Effector CD8-positive, alpha-beta T cell (primary cell): Measurements from ENCODE around the gene BCHE.

Experiments used
- DNase-seq: peaks from one replicate; lab custom pipeline; 2025; lab: John Stamatoyannopoulos, UW
- total RNA-seq, 4 experiments: gene quantifications; one replicate each; lab custom pipeline; 2026; lab: John Stamatoyannopoulos, UW

BCHE gene
- total RNA-seq = 0 reads per million in 4 experiments

DNA sequence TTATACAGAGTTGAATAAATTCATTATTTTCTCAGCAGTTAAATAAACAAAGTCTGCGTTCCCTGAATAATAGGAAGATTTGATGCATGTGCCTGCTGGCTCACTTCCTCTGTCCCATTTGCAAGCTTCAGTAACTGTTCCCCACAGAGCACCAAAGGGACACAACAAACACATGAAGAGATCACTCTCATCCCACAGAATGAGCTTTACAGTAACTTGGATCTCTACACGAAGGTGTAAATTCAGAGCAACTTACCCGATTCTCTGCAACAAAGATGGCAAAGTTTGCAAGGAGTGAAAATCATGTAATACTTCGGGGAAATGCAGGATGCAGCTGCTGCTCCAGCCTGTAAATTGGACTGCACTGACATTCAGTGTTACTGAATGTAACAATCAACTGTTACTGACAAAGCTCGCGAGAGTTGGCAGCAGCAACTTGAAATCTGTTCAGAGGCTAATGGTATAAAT is at the start of gene BCHE:
TSS of gene BCHE (minus strand) at position 366 of the 468 bp plus-strand sequence. CDS start 6,390 bp downstream, outside the sequence.
- DNase-seq = no peak

DNA sequence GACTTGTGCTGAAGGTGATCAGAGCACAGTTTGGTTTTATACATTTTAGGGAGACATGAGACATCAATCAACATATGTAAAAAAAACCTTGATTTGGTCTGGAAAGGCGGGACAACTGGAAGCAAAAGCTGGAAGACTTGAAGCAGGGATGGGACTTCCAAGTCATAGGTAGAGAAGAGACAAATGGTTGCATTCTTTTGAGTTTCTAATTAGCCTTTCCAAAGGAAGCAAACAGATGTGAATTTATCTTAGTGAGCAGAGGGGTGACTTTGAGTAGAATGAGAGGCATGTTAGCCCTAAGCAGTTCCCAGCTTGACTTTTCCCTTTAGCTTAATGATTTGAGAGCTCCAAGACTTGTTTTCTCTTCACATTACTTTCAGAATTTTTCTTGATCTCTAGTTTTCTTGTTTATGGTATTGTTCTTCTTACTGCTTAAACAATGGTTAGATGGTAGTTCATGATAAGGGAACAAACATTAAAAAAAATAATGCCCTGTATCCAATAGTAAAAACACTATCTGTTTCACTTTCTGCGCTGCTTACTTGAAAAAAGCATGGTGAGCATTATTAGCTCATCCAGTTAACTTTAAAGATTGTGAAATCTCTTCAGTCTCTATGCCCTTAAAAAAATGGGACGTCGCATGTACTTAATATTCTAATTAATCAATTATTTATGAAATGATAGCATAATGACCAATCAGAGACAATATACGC is 48.5 kb upstream of the BCHE start:
- DNase-seq = no peak

DNA sequence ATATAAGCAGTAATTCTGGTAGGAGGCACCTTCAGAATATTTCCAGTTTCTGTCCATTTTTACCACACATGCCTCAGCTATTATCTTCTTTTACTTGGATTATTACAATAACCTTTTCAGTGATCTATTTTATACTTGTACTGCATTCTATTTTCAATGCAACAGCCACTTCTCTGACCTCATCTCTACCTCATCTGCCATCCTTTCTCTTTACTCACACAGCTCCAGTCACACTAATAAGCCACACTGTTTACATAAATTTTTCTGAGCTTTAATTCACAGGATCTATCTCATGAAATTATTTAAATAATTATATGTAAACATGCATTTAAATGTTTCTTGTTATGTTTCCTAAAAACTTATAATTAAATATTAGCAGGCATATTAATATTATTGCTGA is 47.3 kb upstream of the BCHE start:
- DNase-seq = no peak

DNA sequence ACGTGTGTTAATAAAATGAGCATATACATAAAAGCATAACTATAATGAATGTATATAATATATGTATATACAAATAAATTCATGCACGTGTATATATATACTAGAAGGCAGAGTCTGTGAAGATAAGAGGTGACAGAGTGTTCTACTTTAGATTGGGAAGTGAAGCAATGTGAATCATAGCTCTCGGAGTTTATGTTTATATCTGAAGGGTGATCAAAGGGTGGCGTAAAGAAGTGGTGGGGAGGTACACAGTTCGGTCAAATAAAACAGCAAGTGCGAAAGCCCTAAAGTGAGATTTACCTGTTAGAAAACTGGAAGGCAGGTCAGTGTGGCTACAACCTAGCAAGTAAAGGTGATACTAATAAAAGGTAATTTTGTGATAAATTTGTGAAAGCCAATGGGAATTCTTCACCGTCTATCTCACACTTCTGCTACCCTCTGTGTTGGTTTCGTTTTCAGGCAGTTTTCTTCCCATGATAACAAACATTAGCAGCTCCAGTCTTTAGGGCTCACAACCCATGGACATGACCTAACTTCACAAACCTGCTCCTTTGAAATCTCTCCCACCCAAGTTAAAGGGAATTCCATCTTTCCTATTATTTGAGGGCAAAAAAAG is 46.7 kb upstream of the BCHE start:
- no peak for DNase-seq

DNA sequence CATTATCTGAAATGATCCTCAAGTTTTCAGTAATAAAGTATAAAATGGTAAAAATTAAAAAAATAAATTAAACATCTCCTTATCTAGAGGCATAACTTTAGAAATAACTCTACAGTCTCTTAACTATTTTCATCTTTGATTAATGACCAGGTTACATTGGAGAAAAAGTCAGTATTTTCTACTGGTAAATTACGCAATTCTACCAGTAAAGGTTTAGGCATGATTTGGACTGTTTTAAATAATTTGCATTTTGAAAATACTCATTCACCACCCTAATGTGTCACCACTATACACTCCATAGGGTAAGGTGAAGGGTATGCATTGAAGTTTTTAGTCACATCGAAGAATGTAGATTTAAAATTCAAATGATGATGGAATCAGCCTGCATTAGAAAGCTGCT is 45.9 kb upstream of the BCHE start:
- no peak for DNase-seq

DNA sequence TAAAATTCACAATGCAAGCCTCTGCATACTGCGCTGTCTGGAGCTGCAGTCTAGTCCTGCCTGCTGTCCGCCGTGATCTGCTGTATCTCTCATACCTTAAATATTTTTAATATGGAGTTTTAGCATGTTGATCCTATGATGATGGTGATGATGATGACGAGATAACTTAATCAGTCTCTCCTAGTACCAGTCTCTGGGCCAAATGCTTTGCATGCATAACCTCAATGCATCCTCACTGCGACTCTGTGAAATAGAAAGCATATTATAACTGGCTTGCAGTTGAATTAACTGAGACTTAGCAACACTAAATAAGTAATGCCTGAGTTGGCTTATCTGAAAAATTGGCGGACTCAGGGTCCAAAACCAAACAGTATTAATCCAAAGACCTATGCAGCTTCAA is 38.4 kb upstream of the BCHE start:
- no peak for DNase-seq

DNA sequence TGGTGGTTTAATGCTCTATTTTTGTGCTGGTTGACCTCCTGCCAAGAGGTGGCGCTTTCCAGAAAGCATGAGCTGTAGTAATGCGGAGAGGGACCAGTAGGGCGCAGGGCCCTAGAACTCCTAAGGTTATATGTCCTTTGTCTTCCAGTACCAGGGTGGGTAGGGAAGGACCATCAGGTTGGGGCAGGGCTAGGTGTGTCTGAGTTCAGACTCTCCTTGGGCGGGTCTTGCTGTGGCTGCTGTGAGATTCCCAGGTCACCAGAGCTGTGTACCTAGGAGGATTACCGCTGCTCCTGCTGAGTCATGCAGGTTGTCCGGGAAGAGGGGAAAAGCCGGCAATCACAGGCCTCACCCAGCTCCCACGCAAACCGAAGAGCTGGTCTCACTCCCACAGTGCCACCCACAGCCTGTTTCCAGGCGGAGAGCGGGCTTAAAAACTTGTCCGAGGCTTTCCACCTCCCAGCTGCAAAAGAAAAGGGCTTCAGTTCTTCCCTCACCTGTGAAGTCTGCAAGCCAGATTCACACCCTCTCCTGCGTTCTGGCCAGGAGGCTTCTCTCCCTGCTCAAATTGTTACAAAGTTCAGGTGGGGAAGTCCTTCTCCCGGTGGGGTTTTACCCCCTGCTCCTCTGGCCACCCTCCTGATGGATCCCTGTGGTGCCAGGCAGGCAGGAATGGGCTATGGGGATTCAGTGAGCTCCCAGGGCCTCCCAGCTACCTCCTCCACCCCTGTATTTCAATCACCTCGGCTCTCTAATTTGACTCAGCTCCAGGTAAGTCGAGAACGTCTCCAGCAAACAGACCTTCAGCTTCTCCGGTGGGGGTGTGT is 37.7 kb upstream of the BCHE start:
- no peak for DNase-seq

DNA sequence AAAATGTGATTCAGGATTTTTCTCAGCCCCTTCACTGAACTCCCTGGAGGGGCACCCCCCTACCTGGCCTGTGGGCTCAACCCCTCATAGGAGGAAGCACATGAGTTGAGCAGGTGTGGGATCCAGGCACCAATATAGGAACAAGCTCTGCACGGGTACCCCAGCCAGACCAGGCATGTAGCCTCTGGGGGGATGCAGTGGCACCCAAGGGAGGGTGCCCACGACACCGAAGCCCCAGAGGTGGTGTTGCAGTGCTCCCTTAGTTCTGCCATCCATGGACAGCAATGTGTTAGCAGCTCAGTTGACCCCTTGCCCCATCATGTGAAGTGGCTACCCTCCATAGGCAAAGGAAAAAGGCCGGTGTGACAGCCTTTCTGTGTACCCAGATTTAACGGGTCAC is 30.9 kb upstream of the BCHE start:
- no peak for DNase-seq

DNA sequence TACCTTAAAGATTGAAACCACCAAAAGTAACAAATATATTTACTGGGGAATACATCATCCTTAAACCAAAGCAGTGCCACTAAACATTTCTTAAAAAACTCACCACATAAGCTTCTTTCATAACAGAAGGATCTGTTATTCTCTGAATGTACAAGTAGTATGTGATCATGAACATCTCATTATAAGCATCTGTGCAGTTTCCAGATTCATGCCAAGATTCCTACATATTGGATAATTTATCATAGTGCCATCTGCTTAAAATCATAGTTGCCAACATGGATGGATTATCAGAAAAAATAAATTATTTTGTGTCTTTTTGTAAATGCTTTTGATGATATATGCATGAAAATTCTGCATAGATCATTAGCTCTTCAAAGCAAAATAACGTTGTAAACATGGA is 21.8 kb upstream of the BCHE start:
- DNase-seq = no peak

DNA sequence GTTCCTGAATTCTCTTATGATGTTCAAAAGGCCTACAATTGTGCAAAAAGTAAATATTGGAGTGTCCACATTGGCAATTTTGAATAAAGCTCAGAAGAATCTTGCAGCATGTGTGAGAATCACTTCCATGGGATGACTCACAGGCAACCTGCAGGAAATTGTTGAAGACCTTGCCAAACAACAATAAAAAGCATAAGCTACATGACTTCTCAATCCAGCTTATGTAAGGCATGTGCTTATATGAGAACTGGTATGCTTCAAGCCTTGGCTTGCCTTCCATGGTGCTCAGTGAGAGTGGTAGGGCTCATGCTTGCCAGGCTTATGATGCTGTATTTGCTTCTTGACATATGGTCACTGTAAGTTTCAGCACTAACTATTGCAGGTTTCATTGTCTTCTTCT is 18.4 kb upstream of the BCHE start:
- DNase-seq = no peak

DNA sequence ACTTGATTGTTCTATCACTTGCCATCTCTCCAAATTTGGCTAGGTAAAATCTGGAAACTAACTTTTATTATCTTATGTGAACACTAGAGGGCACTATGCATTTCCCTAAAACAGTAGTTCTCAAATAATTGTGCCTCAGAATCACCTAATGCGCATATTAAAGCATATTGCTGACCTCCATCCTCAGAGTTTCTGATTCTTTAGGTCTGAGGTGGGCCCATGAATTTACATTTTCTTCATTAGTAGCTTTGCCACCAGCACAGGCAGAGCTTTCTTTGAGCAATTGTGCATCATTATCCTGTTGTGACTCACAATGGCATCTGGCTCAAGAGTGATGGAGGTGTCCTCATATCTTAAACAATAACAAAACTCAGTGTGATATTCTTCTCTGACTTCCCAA is 17.5 kb upstream of the BCHE start:
- no peak for DNase-seq

DNA sequence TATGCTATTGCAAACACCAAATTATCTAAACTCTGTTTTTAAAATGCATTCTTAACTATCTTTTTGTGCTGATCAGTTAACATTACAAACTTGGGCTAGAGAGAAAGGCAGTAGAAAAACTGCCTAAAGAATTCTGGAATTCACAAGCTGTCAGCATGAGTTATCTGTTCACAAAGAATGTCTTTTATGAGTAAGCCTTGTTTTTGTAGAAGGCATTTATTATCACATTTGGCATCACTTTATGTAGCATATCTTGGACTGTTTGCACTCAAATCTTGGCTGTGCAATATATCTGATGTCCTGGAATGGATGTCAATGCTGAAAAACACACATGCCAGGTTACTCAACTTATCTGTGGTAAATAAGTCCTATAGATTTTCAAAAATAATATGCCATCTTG is 15.5 kb upstream of the BCHE start:
- DNase-seq = no peak

DNA sequence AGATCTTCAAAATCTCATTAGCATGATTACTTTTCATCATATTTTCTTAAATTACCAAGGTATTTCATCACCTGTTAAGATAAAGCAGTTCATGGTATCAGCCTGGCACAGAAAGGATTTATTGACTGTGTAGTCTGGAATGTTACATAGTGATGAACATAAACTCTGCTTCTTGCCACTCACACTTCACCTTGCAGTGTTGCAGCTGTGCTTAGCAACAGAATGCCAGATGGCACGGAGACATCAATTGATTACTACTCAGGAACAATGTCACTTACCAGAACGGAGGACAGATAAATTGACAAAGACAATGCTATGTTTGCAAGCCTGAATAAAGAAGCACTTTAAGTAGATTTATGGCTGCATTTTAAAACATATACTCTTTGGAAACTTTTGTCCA is 15.0 kb upstream of the BCHE start:
- DNase-seq = no peak

DNA sequence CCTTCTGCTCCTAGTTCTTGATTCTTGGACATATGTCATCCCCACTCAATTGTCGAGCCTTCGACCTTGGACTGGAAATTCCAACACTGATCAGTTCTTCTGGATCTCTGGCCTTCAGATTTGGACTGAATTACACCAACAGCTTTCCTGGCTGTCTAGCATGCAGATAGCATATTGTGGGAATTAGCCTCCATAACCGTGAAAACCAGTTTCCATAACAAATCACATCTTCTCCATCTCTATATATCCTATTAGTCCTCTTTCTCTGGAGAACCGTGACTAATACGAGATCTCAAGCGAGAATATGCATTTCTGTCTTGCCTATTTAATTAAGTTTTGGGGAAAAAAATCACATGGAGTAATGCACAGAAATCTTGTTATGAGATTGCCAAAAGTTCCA is 8.8 kb upstream of the BCHE start:
- no peak for DNase-seq

DNA sequence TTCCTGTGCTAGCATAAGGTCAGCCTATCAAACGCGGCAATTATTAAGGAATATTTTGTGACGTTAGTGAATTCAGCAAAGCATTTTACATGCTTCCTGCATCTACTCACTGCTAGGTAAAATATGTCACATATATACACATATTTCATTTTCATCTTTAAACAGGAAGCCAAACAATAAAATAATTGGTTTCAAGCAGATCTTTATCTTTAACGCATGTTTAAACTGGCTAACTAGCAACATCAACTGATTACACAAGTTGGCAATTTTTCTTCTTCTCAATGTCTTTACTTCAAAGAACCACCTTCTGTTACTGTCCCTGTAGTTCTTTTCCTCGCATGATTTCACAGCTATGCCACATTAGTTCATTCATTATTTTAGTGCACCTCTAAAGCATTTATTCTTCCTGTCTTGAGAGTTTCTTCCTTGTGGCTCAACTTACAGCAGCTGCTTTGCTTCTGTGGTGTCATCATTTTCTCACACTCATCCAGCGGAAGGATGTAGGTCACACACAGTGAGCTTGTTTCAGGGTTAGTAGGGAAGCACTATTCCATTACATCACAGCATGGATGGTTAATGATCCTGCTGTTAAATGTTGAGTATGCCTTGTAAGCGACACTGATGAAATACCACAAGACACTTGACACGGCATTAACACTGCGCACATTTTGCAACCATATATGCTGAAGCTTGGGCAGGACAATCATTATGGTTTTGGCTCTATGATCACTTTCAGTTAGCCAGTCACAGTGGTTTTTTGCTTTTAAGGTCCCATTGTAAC is 2.3 kb upstream of the BCHE start:
- DNase-seq = no peak

DNA sequence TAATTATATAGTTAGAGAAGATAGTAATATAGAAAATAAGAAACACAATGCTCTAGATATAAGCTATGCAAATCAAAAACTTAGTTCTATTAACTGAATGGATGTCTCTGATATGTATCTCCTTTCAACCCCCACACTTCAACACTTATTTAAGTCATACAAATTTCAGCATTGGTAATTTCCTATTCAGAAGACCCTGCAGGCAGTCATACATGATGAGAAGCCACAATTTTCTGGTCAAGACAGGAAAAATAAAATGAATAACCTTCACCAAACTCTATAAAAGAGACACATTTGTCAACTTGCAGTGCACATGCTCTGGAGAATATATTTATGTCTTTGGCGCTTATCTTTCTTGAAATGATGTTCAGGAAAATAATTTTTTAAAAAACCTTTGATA is 578 bp upstream of the BCHE start:
- DNase-seq = no peak

DNA sequence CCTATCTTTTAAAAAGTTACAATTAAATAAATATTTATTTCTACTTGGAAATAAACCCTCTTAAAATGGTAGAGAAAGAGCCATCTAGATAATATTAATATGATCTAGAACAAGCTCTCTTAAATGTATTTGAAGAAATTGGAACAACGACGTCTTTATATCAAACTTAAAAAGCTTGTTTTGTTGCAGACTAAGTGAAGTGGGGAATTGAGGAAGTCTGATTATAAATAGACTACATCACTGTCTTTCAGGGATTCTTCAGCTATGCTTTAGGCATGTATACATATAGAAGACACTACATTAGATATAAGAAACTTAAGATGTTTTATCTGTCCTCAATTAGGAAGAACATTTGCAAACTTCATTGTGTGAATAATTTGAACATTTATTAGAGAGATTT is 1.8 kb downstream of the BCHE start:
- DNase-seq = no peak

DNA sequence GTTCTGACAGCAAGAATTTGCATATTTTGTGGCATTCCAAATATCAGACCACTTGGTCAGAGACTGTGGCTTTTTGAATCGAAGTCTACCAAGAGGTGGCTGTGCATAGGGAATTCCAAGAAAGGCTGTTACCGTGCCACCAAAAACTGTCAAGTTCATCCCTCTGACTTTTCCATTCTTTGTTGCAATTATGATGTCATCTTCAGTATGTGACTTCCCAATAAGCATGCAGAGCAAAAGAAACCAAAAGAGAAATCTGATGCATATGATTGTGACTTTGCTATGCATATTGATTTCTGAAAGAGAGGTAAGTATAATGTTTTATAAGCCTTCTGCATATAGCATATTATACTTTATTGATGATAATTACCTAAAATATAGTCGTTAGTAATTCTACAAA is 6.5 kb downstream of the BCHE start:
- no peak for DNase-seq

DNA sequence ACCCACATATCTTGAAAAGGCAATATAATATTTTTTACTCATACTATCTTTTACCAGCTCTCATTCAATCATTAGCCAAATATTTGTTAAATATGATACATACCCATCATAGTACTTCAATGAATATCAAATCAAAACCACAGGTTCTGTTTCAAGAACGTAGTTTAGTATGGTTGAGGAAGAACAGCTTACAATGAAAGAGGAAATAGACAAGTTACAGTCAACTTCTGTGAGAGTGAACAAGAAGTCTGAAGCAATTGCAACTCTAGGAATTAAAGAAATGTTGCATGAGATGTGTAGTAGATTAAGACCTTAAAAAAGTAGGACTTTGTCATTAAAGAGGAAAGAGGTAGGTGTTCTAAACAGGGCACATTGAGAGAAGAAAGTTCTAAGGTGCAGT is 9.3 kb downstream of the BCHE start:
- DNase-seq = no peak

DNA sequence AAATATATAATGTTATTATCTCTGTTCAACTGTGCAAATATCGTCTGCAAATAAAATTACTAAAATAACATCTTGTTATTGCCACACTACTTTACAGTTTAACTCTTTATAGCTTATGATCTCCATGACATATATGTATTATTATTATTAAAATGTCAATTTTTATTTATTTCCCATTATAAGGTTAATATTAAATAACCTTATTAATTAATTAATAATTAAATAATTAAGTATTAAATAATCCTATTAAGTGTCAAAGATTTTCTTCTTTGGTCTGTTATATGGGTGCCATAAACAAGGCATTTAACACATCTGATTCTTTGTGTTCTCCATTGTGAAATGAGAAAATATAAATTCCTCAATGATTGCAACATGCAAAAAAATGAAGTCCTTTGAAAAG is 10.0 kb downstream of the BCHE start:
- DNase-seq = no peak

DNA sequence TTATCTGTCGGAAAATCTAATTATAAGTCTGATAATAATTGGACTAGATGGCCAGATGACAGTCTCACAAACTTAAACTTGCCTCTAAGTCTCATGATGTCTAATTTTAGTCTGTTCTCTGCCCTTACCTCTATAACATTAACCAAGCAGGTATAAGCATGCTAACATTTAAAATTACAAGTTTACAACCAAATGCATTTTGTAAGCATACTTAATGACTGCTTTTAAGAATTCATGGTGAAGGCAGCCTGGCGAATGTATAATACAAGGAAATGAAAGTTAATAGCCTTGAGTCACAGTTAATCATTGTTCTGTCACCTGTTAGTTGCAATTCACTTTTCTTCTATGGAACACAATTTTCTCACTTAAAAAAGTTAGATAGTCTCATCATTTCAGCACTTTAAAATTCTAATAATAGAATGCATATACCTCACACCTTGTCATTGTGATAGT is 16.5 kb downstream of the BCHE start:
- DNase-seq = no peak

DNA sequence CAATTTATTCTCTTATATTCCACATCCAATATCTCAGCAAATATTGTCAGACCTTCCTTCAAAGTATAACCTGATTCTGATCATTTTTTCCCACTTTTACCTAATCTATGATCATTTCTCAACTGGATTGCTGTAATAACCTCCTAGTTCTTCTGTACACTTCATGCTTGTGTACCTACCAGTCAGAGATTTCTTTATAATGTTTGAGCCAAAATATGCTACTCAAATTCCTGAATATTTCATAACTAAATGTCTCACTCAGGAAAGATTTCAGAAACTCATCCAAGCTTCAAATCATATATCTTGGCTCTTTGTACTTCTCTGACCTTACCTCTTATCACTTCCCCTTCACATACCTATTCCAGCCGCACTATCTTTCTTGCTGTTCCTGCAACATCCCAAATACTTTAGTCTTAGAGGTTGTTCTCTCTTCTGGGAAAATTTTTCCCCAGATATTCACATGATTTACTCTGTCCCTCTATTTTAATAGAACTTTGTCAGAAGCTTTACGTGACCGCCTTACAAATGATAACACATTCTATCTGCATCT is 20.0 kb downstream of the BCHE start:
- no peak for DNase-seq
